HG02870 (cell line): ENCODE data around the gene CCDC88C.
"Not testable (repeated sequence)": the region's sequence is repeated elsewhere in the genome, so short reads cannot be mapped to it uniquely, and the experiment has no call there.

Experiments used
- ATAC-seq: cut with Tn5 transposase; IDR thresholded peaks from one replicate; pipeline ENCODE4 v1.9.1; 2021; ENCODE audit warnings: mild to moderate bottlenecking, moderate library complexity; ENCODE audit not compliant: unreplicated experiment

Gene CCDC88C

DNA sequence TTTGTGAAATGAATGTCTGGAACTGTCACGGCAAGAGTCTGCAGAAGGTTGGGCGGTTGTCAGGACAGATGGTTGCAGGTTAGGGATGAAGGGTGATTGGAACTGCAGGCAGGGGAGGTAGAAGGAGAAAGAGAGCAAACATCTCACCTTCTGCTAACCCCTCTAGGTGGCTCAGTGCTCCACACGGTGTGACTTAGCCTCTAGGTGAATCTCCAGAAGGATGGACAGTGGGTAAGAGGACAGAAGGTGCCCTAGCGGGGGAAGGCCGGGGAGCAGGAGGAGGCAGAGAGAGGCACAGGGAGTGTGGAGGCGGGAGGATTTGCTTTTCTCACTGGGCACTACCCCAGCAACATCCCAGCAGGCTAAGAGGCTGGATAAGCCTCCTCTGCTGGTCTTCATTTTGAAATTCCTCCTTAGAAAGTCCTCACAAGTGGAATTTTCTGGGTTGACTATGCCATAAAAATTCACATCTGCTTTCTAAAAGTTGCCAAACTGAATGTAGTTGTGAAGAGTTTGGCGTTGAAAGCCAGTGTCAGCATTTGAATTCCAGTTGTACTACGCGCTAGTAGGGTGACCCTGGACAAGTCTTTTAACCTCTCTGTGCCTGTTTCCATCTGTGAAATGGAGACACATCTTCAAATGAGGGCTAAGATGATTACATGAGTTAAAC lies 162.5 kb downstream of the CCDC88C start:
- ATAC-seq, result no peak

DNA sequence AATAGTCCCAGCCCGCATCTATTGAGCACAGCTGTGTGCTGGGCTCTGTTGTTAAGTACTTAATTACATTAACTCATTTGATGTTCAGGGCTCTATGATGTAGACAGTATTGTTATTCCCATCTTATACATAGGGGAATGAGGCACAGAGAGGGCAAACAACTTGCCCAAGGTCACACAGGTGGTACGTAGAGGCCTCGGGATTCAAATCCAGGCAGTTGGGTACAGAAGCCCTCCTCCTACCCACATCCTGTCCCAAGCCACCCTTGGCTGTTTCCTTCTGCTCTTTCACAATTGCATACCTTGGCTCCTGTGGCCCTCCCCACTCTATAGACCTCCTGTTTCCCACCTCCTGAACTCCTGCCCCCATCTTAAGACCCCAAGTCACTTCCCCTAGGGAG lies 163.2 kb downstream of the CCDC88C start:
- no peak for ATAC-seq

DNA sequence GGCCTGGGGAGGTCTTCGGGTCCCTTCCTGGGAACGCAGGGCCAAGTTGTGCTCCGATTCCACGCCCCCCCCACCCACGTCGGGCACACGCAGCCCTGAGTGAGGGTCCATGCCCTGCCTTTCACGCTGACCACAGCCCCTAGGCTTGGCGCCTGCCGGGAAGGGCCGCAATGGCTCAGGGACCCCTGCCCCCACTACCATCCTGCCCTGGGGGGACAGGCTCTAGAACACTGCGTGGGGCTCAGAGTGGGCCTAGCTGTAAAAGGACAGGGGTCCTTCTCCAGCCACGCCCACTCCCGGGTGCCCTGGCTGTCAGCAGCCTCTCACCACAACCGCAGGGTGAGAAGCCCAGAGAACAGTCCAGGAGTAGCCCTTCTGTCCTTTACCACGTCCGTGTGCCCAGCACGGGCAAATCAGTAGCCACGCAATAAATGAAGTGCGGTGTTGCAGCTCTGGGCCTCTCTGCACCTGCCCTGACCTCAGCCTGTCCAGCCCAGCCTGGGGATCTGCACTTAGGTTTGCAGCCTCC lies 163.8 kb downstream of the CCDC88C start:
- ATAC-seq, result no peak

DNA sequence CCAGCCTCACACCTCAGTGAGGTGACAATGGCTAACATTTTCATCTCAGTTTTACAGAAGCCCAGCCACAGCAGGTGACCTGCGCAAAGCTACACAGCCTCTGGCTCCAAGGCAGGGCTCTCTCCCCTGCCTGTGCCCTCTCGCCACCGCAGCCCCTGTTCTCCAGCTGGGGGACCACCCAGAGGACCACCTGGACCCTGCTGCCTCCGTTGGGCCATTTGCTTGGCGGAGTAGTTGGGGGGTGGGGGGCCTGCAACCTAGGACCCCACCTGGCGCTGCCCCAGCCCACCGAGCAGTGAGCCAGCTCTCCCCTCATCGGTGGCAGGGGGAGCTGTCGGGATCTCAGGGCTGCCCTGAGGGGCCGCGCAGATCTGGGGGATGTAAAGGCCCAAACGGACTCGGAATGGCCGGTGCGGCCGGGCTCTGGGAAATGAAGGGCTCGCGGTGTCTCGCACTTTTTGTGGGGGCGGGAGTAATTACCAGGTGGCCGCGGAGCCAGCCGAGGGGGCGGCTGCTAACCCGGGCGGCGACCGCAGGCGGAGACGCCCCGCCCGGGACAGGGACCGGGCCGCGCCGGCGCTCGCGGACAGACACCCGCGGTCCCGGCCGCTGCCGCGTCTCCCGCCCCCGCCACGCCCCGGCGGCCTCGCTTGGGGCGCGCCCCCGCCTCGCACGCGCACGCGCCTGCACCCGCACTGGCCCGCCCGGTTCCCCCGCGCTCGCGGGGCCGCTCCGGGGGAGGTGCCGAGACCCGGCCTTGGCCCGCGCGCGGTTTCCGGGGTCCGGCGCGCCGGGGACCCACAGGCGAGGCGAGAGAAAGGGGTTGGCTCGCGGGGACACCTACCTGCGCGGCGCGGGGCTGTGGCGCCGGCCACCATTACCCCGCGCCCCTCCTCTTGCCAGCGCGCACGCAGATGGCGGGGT lies 164.5 kb downstream of the CCDC88C start:
- no peak for ATAC-seq

DNA sequence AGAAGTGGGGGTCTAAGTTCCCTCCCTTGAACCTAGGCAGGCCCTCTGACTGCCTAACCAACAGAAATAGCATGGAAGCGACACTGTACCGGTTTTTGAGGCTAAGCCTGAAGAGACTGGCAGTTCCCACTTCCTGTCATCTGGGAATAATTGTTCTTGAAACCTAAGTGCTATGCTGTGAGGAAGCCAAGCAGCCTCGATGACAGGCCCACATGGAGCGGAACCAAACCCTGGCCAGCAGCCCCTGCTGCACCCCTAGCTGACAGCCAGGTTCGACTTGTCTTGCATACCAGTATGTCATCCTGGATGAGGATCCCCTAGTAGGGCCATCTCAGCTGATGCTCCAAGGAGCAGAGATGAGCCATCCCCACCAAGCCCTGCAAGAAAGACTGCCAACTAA lies 166.7 kb downstream of the CCDC88C start:
- ATAC-seq, result no peak

DNA sequence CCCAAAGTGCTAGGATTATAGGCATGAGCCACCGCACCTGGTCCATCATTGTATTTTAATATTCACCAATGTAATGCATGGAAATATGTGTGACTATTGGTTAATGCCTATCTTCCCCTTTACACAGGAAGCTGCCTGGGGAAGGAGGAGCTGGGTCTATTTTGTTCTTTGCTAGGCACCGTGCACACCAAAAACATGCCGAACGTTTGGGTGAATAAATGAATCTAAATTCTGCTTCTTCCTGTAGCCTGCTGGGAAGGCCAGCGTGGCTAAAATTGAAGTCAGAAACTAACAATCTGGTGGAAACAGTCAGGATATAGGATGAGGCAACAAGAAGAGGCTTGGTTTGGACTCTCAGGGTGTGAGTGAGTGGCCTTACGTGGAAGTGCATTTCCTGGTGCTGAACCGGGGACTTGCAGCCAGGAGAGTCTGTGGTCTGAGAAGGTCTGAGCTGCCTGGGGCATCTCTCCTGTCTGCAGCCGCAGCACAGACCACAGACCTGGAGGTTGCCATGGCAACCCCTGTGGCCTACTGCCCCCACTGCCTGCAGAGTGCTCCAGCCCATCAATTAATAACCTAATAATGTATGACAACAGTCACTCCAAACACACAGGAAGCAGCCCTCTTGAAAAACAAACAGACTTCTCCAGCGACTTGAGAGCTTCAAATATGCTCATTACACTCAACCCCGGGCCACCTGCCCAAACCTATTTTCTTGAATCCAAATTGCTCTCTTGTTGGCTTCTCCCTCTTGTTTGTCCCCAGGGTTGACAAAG lies 167.6 kb downstream of the CCDC88C start:
- ATAC-seq, result peak; percentile 71

DNA sequence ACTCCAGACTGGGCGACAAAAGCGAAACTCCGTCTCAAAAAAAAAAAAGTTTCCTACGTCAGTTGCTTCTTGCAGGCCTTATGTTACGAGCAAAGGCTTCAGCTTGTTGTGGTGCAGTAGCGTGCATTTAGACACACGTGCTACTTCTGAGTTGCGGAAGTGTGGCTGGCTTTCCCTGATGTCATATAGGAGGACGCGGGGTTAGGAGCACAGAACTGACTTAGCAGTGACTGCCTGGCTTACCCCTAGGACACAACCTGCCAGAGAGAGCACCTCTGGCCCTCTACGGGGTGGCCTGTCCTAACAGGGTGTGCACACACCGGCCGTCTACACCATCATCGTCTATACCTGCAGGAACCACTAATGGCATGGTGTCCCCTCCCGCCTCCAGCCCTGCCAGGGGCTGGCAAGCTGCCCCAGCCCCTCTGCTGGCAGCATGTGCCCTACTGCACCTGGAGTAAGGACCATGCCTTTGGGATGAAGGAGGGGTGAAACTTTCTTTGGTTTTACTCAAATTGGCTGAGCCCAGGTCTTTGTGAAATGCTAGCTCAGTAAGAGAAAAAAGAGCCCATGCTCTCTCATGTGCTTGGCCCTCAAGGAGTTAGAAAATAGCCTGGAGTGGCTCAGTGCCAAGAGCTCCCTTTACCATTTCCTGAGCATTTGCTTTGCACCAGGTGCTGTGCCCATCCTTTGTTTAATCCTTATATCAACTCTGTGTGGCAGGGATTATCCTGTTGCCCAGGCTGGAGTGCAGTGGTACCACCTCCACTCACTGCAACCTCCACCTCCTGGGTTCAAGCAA lies 171.4 kb downstream of the CCDC88C start:
- ATAC-seq, result no peak

DNA sequence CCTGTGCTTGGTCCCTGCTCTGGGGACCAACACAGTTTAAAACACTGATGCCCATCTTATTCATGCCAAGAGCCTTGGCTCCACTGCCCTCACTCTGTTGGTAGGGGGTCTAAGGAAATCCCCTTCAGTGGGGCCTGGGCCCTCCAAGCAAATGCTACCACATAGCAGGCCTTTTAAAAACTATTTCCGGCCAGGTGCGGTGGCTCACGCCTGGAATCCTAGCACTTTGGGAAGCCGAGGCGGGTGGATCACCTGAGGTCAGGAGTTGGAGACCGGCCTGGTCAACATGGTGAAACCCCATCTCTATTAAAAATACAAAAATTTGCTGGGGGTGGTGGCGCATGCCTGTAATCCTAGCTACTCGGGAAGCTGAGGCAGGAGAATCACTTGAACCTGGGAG lies 172.0 kb downstream of the CCDC88C start:
- not testable (repeated sequence) for ATAC-seq

DNA sequence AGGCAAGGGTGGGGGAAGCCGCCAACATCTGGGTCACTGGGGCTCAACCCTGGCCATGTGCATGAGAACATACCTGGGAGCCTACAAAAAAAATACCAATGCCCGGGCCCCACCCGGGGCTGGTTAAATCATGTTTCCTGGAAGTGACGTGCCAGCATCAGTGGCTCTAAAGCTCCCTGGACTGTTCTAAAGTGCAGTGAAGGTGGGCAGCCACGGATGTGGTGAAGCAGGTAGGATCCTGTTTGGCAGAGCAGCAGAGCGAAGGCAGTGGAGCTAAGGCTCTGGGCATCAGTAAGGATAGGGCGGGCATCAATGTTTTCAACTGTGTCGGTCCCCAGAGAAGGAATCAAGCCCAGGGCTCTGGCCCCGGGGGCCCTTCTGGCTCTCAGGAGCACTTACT lies 172.6 kb downstream of the CCDC88C start:
- no peak for ATAC-seq

DNA sequence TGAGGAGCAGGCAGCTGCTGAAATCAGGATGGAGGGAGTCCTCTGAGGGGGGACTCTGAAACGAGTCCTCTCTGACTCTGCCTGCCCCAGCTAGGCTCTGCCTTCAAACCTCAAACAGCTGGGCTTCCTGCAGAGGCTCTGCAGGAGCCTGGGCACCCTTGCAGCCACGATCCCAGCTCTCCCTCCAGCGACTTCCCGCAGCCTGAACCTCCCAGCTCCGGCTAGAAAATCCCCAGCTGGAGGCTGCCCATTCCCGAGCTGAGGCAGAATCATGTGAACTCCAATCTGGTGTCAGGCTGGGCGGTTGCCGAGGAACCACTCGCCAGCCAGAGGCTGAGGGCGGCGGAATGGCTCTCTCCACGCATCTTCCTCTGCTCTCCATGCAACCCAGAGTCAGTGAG lies 173.1 kb downstream of the CCDC88C start, which contains the start of gene GPR68:
Gene GPR68 (minus strand): TSS at position 204 of the 401 bp plus-strand sequence. CDS start 9,654 bp downstream, outside the sequence.
- ATAC-seq, result no peak

DNA sequence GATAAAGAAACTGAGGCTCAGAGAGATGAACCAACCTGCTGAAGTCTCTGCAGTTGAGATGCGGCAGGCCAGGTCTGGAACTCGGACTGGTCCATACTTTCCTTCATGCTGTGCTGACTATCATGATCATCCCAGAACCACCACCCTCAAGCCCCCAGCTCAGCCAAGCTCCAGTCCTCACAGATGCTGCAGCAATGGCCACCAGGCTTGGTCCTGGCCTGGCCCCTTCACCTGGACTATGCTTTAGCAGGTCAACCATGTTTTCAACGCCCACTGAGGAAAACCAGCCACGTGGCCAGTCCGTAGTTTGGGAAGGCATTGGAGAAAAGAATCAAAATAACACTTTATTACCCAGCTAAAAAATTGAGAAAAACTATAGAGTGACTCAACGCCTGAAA lies 174.5 kb downstream of the CCDC88C start:
- ATAC-seq, result peak; percentile 5

DNA sequence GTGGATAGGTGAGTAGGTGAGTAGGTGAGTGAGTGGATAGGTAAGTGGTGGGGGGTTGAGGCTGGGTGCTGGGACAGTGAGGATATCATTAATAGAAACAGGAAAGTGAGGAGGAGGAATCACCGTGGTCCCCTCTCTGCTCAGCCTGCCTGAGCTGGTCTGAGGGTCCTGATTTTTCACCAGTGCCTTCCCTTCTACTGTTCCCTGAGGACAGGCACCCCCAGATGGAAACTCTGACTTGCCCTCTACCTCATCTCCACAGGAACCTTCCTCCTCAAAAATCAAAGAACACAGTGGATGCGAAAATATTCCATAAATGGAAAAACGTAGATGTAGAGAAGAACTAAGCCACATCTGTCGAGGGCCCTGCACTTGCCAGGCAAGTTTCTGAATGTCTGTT lies 175.0 kb downstream of the CCDC88C start:
- ATAC-seq, result no peak

DNA sequence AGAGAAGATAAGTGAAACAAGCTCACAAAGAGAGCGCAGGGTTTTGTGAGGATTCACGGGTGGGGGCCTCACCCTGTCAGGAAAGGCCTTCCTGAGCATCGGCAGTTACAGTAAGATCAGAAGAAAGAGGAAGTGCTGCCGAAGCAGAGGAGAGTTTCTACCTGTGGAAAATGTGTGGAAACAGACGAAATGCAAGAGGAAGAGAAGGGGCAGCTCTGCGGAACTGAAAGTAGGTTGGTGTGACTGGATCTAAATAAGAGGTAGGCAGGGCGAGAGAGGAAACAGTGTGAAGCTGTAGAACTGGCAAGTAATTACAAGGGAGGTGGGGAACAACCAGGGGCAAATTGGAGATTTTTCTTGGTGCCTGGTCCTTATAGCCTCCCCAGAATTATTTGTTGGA lies 175.8 kb downstream of the CCDC88C start:
- peak; percentile 41 for ATAC-seq

DNA sequence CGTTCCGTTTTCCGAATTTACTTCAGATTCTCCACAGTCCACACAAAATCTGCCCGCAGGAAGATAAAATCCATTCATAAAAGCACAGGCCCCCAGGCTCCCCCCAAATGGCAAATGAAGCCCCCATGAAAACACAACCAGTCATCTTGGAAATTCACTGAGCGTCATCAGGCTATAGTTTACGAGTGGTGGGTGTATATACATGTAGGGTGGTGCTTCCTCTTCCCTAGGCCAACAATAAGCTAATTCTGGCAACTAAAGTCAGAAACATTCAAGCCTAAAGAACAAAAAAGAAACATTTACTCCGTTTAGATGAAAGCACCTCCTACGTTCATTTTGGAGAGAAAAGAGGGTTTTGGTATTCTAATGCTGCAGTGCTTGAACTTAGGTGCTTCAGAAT lies 179.0 kb downstream of the CCDC88C start:
- no peak for ATAC-seq

DNA sequence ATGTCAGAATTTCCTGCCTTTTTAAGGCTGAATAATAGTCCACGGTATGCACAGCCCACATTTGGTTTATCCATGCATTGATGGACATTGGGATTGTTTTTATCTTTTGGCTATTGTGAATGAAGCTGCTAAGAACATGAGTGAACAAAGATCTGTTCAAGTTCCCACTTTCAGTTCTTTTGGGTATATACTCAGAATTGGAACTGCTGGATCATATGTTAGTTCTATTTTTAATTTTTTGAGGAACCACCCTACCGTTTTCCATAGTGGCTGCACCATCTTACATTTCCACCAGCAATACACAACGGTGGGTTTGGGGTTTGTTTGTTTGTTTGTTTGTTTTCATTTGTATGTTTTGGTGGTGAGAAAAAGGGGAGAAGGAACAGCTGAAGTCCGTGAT lies 179.5 kb downstream of the CCDC88C start:
- no peak for ATAC-seq

DNA sequence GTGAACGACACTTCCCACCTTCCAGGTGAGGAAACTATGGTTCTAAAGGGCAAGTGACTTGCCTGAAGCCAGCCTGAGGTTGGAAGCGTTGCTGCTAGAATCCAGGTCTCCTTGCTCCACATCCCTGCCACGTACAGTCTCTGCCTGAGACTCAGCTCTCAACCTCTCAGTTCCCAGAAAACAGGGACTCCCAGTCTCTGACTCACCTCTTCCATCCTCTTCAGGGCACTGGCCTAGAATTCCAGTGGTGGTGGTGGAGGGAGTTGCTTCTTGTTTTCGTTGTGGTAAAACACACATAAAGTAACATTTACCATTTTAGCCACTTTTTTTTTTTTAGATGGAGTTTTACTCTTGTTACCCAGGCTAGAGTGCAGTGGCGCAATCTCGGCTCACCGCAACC lies 180.4 kb downstream of the CCDC88C start:
- ATAC-seq, result no peak

DNA sequence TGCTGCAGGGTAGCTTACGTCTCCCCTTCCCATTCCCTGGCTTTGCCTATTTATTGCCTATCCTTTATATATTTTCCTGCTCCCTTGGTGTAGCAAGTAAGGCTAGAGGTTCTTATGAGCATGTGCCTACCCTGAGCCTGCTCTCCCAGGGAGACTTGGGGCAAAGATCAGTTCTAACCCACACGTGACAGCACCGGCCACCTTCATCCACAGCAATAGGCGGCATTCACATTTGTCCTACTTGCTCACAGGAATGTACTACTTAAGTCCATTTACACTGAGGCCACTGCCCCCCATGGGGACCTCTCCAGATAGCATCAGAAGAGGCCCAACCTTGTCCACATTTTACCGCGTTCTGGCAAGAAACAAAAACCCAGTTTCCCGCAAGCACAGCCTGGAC lies 181.8 kb downstream of the CCDC88C start:
- ATAC-seq, result no peak

DNA sequence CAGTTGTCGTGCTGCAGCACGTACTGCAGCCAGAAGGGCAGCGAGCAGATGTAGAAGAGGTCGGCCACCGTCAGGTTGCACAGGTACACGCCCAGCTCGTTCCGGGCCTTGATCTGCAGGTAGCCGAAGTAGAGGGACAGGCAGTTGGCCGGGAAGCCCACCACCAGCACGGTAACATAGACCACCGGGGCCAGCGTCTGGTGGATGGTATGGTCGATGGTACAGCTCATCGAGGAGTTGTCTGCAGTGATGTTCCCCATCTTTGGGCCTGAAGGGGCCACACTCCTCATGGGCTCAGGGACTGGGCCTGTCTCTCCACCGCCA lies 182.9 kb downstream of the CCDC88C start:
- ATAC-seq, result no peak

DNA sequence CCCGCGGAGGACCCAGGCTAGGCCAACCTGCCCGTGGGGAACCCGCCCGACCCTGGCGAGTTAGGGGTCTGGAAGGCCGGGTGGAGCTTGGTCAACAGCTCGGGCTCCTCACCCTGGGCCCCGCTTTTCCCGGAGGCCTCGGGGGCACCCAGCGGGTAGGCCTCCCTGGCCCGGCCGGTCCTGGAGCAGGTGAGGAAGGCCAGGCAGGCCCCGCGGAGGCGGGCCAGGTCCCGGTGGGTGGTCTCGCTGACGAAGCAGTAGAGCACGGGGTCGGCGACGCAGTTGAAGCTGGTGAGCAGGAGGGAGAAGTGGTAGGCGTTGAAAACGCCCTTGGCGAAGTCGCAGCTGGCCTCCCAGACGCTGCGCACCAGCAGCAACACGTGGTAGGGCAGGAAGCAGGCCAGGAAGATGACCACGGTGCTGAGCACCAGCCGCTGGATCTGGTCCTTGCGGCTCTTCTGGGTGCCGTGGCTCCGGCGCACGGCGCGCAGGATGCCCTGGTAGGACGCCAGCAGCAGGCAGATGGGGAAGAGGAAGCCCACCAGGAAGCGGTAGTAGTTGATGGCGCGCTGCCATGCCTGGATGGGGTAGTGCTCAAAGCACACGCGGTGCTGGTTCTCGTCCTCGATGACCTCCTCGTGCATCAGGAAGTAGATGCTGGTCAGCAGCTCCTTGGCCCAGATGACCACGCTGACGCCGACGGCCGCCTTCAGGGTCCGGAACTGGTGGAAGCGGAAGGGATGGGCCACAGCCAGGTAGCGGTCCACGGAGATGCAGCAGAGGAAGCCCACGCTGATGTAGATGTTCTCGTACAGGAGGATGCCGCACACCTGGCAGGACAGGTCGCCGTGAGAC lies 183.5 kb downstream of the CCDC88C start:
- ATAC-seq, result no peak

DNA sequence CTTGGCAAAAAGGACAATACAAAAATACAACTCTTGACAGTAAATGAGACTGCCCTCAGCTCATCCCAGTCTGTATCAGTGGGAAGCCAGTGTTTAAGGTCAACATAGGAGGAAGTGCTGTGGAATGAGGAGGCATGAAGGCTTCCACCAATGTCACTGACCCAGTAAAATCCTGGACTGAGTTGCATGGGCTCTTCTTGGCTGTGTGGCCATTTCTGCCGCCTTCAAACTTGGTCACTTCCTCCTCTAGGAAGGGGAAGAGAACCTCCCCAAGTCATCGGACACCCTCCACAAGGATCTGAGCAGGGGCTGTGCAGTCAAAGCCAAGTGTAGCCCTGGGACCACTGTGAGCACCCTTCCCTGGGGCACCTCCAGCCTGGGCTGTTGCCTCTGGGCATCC lies 185.0 kb downstream of the CCDC88C start:
- ATAC-seq, result no peak
